Panc1 (cell line): Measurements from ENCODE around the gene FAM13B. TPM values are rescaled to one million over a fixed set of nuclear protein-coding genes. Genes with fewer than 3 reads are reported as not detected.
"Not testable (repeated sequence)": the region's sequence is repeated elsewhere in the genome, so short reads cannot be mapped to it uniquely, and the experiment has no call there.

Experiments
- ATAC-seq: fragments of 200-7000 bp; cut with Tn5 transposase; 2 replicates; pipeline ENCODE4 v1.9.1; 2020; ENCODE audit warnings: mild to moderate bottlenecking, moderate library complexity
- BruUV-seq: library from RNA; stranded (reverse); fragments of 400-500 nt; replicated peaks from 2 replicates; lab custom pipeline; 2021; lab: Mats Ljungman, UMichigan
- CTCF ChIA-PET: fragments of 300-600 bp; sonication (Branson Sonifier 250); formaldehyde crosslinking; loops from one replicate; lab custom pipeline; 2022; ENCODE audit warnings: antibody characterized with exemption; lab: Charles Lee
- POLR2A ChIA-PET: fragments of 300-600 bp; sonication (Branson Sonifier 250); formaldehyde crosslinking; loops from one replicate; lab custom pipeline; 2022; ENCODE audit warnings: antibody characterized with exemption; lab: Charles Lee
- DNase-seq: peaks from one replicate; pipeline ENCODE4 v3.0.0-alpha.2; 2010; ENCODE audit warnings: low read depth, low spot score
- H3K27ac ChIP-seq: 2 replicates; pipeline ENCODE4 v1.5.1; 2011; ENCODE audit warnings: mild to moderate bottlenecking, low read length, inconsistent platforms
- H3K27me3 ChIP-seq: fragments of 200-500 bp; sonication (Bioruptor generic); 2 replicates; pipeline ENCODE4 v1.6.0; 2014; ENCODE audit warnings: low read length, inconsistent platforms; ENCODE audit not compliant: control insufficient read depth, insufficient read depth
- H3K36me3 ChIP-seq: fragments of 200-500 bp; sonication (Bioruptor generic); 2 replicates; pipeline ENCODE4 v1.5.1; 2014; ENCODE audit warnings: inconsistent platforms, mild to moderate bottlenecking, low read length, moderate library complexity; ENCODE audit not compliant: control insufficient read depth, insufficient read depth
- H3K4me1 ChIP-seq: 2 replicates; pipeline ENCODE4 v1.5.1; 2011; ENCODE audit warnings: inconsistent platforms, mild to moderate bottlenecking, low read length, moderate library complexity; ENCODE audit not compliant: control insufficient read depth, insufficient read depth
- H3K4me3 ChIP-seq, 2 experiments: 2 replicates each; pipeline ENCODE4 v1.5.1; 2011 to 2012; ENCODE audit warnings: low read depth in 2 of 2, low read length in 2 of 2, mild to moderate bottlenecking in 2 of 2, inconsistent platforms in 1 of 2, moderate library complexity in 1 of 2
- H3K9me3 ChIP-seq: fragments of 200-500 bp; sonication (Bioruptor generic); 2 replicates; pipeline ENCODE4 v1.5.1; 2014; ENCODE audit warnings: low read depth, mild to moderate bottlenecking, inconsistent platforms, low read length, moderate library complexity; ENCODE audit not compliant: control insufficient read depth, insufficient read depth
- POLR2AphosphoS5 ChIP-seq: IDR thresholded peaks from 2 replicates; pipeline ENCODE4 v1.6.1; 2012; ENCODE audit warnings: mild to moderate bottlenecking, low read depth, low read length, moderate library complexity
- REST ChIP-seq, 2 experiments: IDR thresholded peaks; 2 replicates each; pipeline ENCODE4 v1.6.1; 2011 to 2012; ENCODE audit warnings: low read depth in 2 of 2, control low read depth in 1 of 2, low read length in 1 of 2, mild to moderate bottlenecking in 1 of 2, moderate library complexity in 1 of 2; ENCODE audit not compliant: insufficient read depth in 1 of 2
- SIN3A ChIP-seq: IDR thresholded peaks from 2 replicates; pipeline ENCODE4 v1.6.1; 2012; ENCODE audit warnings: low read depth, mild to moderate bottlenecking, low read length, moderate library complexity, borderline replicate concordance; ENCODE audit not compliant: insufficient read depth
- TCF7L2 ChIP-seq: IDR thresholded peaks from 2 replicates; pipeline ENCODE4 v1.6.1; 2011; ENCODE audit warnings: mild to moderate bottlenecking, low read depth, low read length, inconsistent platforms
- in situ Hi-C: cut with HindIII; loops from 2 replicates; pipeline ENCODE4 v1.10.0; 2016; ENCODE audit warnings: low sequenced_read_pairs, low pct_unique_long_range_greater_than_20kb
- intact Hi-C: fragments of 100-400 bp; cut with micrococcal nuclease; formaldehyde crosslinking; loops from one replicate; pipeline ENCODE4 v1.10.0; 2022; ENCODE audit not compliant: unreplicated experiment
- total RNA-seq: library from RNA; stranded (reverse); gene quantifications from one replicate; pipeline ENCODE4 v1.2.1, GENCODE V29; 2021; ENCODE audit not compliant: unreplicated experiment
- TF ChIP-seq, protein P1 (sequence below): fragments of 450-650 bp; IDR thresholded peaks from 2 replicates; pipeline ENCODE4 v1.5.1; 2017; ENCODE audit warnings: mild to moderate bottlenecking

Gene FAM13B
- total RNA-seq, 1 experiment from 2014 or later = 34.9 TPM

DNA sequence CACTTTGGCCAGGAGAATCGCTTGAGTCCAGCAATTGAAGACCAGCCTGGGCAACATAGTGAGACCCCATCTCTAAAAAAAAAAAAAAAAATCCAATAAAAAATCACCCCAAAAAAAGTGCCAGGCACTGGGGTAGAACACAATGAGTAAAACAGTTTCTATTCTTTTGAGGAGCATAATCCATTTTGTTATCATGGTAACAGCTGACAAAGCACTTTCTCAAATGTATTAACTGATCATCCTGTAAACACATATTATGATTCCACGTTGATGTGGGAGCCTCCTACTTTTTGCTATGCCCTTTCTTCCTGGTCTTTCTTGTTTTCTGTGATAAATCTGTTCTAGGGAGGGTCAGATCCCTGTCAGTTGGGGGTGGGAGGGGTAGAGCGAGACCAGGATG is 20.7 kb upstream of the FAM13B start:
- no peaks in the 10 kb centered on the region for H3K27me3 ChIP-seq
- no peaks in the 10 kb centered on the region for H3K9me3 ChIP-seq
- H3K4me1 ChIP-seq = no peaks in the 10 kb centered on the region
- intact Hi-C loops = no loop called here
- no peak for ATAC-seq
- BruUV-seq = no TSS peak
- no peaks in the 10 kb centered on the region for H3K36me3 ChIP-seq
- no peak overlapping the region for H3K27ac ChIP-seq
- in situ Hi-C loops = no loop called here
- POLR2A ChIA-PET = interaction anchor here (0.9 kb wide), 1 partner anchor 9 kb away, joined by 6 read pairs; no protein-coding TSS in a partner anchor
- DNase-seq = no peak
- TF ChIP-seq, protein P1, sequence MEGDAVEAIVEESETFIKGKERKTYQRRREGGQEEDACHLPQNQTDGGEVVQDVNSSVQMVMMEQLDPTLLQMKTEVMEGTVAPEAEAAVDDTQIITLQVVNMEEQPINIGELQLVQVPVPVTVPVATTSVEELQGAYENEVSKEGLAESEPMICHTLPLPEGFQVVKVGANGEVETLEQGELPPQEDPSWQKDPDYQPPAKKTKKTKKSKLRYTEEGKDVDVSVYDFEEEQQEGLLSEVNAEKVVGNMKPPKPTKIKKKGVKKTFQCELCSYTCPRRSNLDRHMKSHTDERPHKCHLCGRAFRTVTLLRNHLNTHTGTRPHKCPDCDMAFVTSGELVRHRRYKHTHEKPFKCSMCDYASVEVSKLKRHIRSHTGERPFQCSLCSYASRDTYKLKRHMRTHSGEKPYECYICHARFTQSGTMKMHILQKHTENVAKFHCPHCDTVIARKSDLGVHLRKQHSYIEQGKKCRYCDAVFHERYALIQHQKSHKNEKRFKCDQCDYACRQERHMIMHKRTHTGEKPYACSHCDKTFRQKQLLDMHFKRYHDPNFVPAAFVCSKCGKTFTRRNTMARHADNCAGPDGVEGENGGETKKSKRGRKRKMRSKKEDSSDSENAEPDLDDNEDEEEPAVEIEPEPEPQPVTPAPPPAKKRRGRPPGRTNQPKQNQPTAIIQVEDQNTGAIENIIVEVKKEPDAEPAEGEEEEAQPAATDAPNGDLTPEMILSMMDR = no peak
- CTCF ChIA-PET = interaction anchor here (1.0 kb wide), 1 partner anchor 17 kb away, joined by 3 read pairs; no protein-coding TSS in a partner anchor
- no peak overlapping the region for H3K4me3 ChIP-seq

GRCh38 chr5:138052718-138053117 is 19.8 kb upstream of the FAM13B start:
- BruUV-seq, DNase-seq, H3K27me3 ChIP-seq, H3K4me3 ChIP-seq, H3K27ac ChIP-seq, H3K9me3 ChIP-seq, H3K36me3 ChIP-seq, ATAC-seq, in situ Hi-C loops, intact Hi-C loops, H3K4me1 ChIP-seq: not testable (repeated sequence)
- ChIA-PET POLR2A (interaction anchor here (0.9 kb wide), 1 partner anchor 10 kb away, joined by 6 read pairs; no protein-coding TSS in a partner anchor), CTCF (interaction anchor here (0.6 kb wide), 1 partner anchor 80 kb away, joined by 5 read pairs; no protein-coding TSS in a partner anchor)

DNA sequence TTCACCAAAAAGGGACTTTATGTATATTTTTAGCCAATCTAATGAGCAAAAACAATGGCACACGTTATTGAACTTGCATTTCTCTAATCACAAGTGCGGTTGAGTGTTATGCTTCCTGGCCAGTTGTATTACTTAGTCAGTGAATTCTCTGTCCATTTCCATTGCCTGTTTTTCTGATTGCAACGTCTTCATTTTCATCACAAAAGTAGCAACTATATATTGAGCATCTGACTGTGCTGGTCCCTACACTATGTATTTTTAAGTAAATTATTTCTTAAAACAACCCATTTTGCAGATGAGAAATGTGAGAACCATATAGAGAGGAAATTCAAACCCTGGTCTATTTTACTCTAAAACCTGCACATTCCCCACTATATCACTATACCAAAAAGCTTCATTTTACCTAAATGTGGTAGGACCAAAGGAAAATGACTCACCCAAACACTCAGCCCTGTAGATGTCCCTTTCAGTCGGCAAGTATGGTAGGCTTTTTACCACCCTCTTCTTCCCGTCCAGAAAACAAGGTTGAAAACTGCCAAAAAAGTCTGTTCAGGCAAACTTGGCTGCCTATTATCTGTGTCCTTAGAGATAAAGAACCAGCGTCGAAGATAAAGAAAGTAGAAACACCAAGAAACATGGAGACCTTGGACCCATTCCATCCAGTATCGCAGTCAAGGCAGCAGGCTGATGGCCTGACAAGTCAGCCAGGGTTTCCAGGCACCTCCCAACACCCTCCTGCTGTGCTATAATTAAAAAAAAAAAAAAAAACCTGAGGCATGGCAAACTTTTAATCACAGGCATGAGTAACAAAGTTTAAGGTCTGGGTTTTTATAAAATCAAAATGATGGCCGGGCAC is 18.8 kb upstream of the FAM13B start:
- Histone ChIP-seq H3K27ac (no peak overlapping the region), H3K4me3 (no peak overlapping the region), H3K27me3 (no peaks in the 10 kb centered on the region), H3K4me1 (no peaks in the 10 kb centered on the region), H3K36me3 (no peaks in the 10 kb centered on the region), H3K9me3 (no peaks in the 10 kb centered on the region)
- intact Hi-C loops (no loop called here), in situ Hi-C loops (no loop called here)
- DNase-seq = no peak
- TF ChIP-seq REST (IDR thresholded peaks at IDR 0.05; ENCODE audit: insufficient read depth in 1 of 2, low read depth in 2 of 2, low read length in 1 of 2) (no peak), SIN3A (no peak), TCF7L2 (no peak), POLR2AphosphoS5 (no peak)
- TF ChIP-seq, protein P1 = no peak
- CTCF ChIA-PET = no interaction called here
- BruUV-seq = no TSS peak
- POLR2A ChIA-PET = no interaction called here
- ATAC-seq = no peak

DNA sequence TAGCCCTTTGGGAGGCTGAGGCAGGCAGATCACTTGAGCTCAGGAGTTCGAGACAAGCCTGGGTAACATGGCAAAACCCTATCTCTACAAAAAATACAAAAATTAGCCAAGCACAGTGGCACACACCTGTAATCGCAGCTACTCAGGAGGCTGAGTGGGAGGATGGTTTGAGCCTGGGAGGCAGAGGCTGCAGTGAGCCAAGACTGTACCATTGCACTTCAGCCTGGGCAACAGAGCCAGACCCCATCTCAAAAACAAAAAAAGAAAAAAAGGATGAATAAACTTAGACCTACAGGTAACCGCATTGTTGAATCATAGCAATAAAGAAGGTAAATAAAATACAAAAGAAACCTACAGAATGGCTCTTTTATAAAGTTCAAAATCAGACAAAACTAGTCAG is 12.4 kb upstream of the FAM13B start:
- H3K27ac ChIP-seq, H3K4me3 ChIP-seq, in situ Hi-C loops, CTCF ChIA-PET, DNase-seq, H3K4me1 ChIP-seq, BruUV-seq, ATAC-seq, H3K9me3 ChIP-seq, H3K27me3 ChIP-seq, H3K36me3 ChIP-seq, intact Hi-C loops, POLR2A ChIA-PET: not testable (repeated sequence)
